HepG2 (cell line): ENCODE results near the gene SPHK1. TPM values are rescaled to one million over a fixed set of nuclear protein-coding genes. Genes with fewer than 3 reads are reported as not detected.

ENCODE experiments used
- FOXC1 ChIP-seq: sonication (generic); formaldehyde crosslinking; IDR thresholded peaks from 2 replicates; pipeline ENCODE4 v1.8.0; 2022; ENCODE audit warnings: mild to moderate bottlenecking, missing genetic modification reagents, borderline replicate concordance
- GMEB2 ChIP-seq: IDR thresholded peaks from 2 replicates; pipeline ENCODE4 v1.6.1; 2016; ENCODE audit warnings: missing biosample characterization, missing genetic modification reagents, low read depth
- MED1 ChIP-seq: sonication (generic); formaldehyde crosslinking; IDR thresholded peaks from 2 replicates; pipeline ENCODE4 v1.4.0; 2020; ENCODE audit warnings: missing genetic modification reagents
- MEF2D ChIP-seq: sonication (generic); formaldehyde crosslinking; IDR thresholded peaks from 2 replicates; pipeline ENCODE4 v1.5.1; 2020; ENCODE audit warnings: mild to moderate bottlenecking, missing genetic modification reagents
- SATB2 ChIP-seq: sonication (generic); formaldehyde crosslinking; IDR thresholded peaks from 2 replicates; pipeline ENCODE4 v1.5.0; 2020; ENCODE audit warnings: missing genetic modification reagents
- SNAPC5 ChIP-seq: sonication (generic); formaldehyde crosslinking; IDR thresholded peaks from 2 replicates; pipeline ENCODE4 v1.8.1; 2023; ENCODE audit warnings: mild to moderate bottlenecking, missing genetic modification reagents, borderline replicate concordance
- SNRNP70 ChIP-seq: fragments of 200-400 bp; formaldehyde crosslinking; IDR thresholded peaks from 2 replicates; pipeline ENCODE4 v1.6.1; 2017; ENCODE audit warnings: mild to moderate bottlenecking, low read depth, low read length, moderate library complexity
- SP2 ChIP-seq: sonication (generic); formaldehyde crosslinking; IDR thresholded peaks from 2 replicates; pipeline ENCODE4 v1.5.1; 2020; ENCODE audit warnings: mild to moderate bottlenecking, missing genetic modification reagents
- SUZ12 ChIP-seq: fragments of 150-350 bp; IDR thresholded peaks from 2 replicates; pipeline ENCODE4 v1.6.1; 2014; ENCODE audit warnings: low read depth, low read length
- ZFP41 ChIP-seq: sonication (generic); formaldehyde crosslinking; IDR thresholded peaks from 2 replicates; pipeline ENCODE4 v1.4.0; 2020; ENCODE audit warnings: mild to moderate bottlenecking, missing genetic modification reagents, borderline replicate concordance
- ZNF121 ChIP-seq: sonication (generic); formaldehyde crosslinking; IDR thresholded peaks from 2 replicates; pipeline ENCODE4 v1.5.0; 2020; ENCODE audit warnings: mild to moderate bottlenecking, missing genetic modification reagents
- ZNF274 ChIP-seq: sonication (generic); formaldehyde crosslinking; IDR thresholded peaks from 2 replicates; pipeline ENCODE4 v1.5.1; 2020; ENCODE audit warnings: mild to moderate bottlenecking, missing genetic modification reagents
- ZNF446 ChIP-seq: sonication (generic); formaldehyde crosslinking; IDR thresholded peaks from 2 replicates; pipeline ENCODE4 v1.5.0; 2020; ENCODE audit warnings: mild to moderate bottlenecking, missing genetic modification reagents
- ZNF451 ChIP-seq: sonication (generic); formaldehyde crosslinking; IDR thresholded peaks from 2 replicates; pipeline ENCODE4 v1.5.0; 2020; ENCODE audit warnings: mild to moderate bottlenecking, missing genetic modification reagents
- ZNF556 ChIP-seq: sonication (generic); formaldehyde crosslinking; IDR thresholded peaks from 2 replicates; pipeline ENCODE4 v1.4.0; 2020; ENCODE audit warnings: mild to moderate bottlenecking, missing genetic modification reagents, borderline replicate concordance
- ZNF615 ChIP-seq: sonication (generic); formaldehyde crosslinking; IDR thresholded peaks from 2 replicates; pipeline ENCODE4 v1.5.0; 2020; ENCODE audit warnings: mild to moderate bottlenecking, missing genetic modification reagents, borderline replicate concordance
- ZNF75D ChIP-seq: sonication (generic); formaldehyde crosslinking; IDR thresholded peaks from 2 replicates; pipeline ENCODE4 v1.8.1; 2023; ENCODE audit warnings: missing genetic modification reagents, mild to moderate bottlenecking, borderline replicate concordance
- ZNF83 ChIP-seq: sonication (generic); formaldehyde crosslinking; IDR thresholded peaks from 2 replicates; pipeline ENCODE4 v1.4.0; 2020; ENCODE audit warnings: missing genetic modification reagents, mild to moderate bottlenecking, borderline replicate concordance
- polyA plus RNA-seq, 8 experiments: library from polyadenylated mRNA; depleted of rRNA in 3 of 8; stranded (reverse) in 7 of 8; unstranded in 1 of 8; fragments of >200 nt; fragmentation: Illumina TruSeq in 4 of 8; extraction: Trizol in 4 of 8; gene quantifications; 2 replicates each; pipeline versions ENCODE4 v1.2.1 to v1.2.3, GENCODE V29; 2011 to 2016; ENCODE audit warnings: low read depth in 4 of 8, missing spikeins in 1 of 8, mixed read lengths in 1 of 8; ENCODE audit not compliant: insufficient read depth in 1 of 8
- total RNA-seq, 5 experiments: library from RNA; depleted of rRNA; stranded (reverse); fragments of >200 nt; fragmentation: Illumina TruSeq; extraction: Trizol; gene quantifications; 2 replicates each; pipeline ENCODE4 v1.2.3, GENCODE V29; 2016; ENCODE audit warnings: low read depth in 1 of 5
- TF ChIP-seq, protein P1 (sequence below): sonication (generic); formaldehyde crosslinking; IDR thresholded peaks from 2 replicates; pipeline ENCODE4 v1.4.0; 2020; ENCODE audit warnings: missing genetic modification reagents
- TF ChIP-seq, protein P2 (sequence below): sonication (generic); formaldehyde crosslinking; IDR thresholded peaks from 2 replicates; pipeline ENCODE4; 2020; ENCODE audit warnings: missing genetic modification reagents, mild to moderate bottlenecking, borderline replicate concordance

The SPHK1 gene
- total and polyA plus RNA-seq, 2 of the 13 experiments (the other 11 are each of a cell fraction or from before 2014, with no cell fraction given) = 129 to 160 TPM

DNA sequence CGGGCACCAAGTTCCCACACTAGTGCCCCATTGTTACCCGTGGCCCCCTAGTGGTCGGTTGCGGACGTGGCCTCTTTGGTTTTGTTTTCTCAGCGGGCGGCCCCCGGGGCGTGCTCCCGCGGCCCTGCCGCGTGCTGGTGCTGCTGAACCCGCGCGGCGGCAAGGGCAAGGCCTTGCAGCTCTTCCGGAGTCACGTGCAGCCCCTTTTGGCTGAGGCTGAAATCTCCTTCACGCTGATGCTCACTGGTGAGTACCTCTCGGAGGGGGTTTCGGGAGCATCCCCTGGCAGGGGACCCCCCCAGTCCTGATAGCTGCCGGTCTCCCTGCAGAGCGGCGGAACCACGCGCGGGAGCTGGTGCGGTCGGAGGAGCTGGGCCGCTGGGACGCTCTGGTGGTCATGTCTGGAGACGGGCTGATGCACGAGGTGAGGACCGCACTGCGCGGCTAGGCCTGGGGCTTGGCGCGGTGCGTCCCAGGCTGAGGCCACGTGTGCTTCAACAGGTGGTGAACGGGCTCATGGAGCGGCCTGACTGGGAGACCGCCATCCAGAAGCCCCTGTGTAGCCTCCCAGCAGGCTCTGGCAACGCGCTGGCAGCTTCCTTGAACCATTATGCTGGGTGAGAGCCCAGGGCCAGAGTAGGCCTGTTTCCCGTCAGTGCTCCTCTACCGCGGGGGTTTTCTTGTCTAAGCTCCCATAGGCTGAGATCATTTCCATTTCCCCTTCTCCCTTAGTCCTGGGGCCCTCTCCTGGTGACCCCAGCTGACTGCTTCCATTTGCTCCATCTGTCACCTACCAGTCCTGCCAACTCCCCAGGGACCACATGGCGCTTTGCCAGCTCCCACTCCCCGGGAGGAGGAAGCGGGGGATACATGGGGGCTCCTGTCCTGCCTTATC is 1.7 kb downstream of the SPHK1 start (continued):
- TF ChIP-seq GMEB2 (CRISPR knock-in tag) (no peak), SUZ12 (no peak), SATB2 (CRISPR knock-in tag) (peak; percentile 99), ZNF556 (CRISPR knock-in tag) (peak; percentile 88), FOXC1 (CRISPR knock-in tag) (peak; percentile 99), MEF2D (CRISPR knock-in tag) (peak; percentile 87; the same call in 1 of the 2 replicates), ZNF83 (CRISPR knock-in tag) (peak; percentile 92), ZFP41 (CRISPR knock-in tag) (peak; percentile 97; the same call in 1 of the 2 replicates), SNRNP70 (no peak), SNAPC5 (CRISPR knock-in tag) (peak; percentile 97; the same call in 1 of the 2 replicates), ZNF615 (CRISPR knock-in tag) (peak; percentile 71), ZNF451 (peak; percentile 94), ZNF446 (CRISPR knock-in tag) (peak; percentile 96), MED1 (CRISPR knock-in tag) (peak; percentile 91), ZNF75D (CRISPR knock-in tag) (peak; percentile 62; the same call in 1 of the 2 replicates), ZNF121 (peak; percentile 40; the same call in 1 of the 2 replicates), SP2 (CRISPR knock-in tag) (peak; percentile 45; the same call in 1 of the 2 replicates), ZNF274 (CRISPR knock-in tag) (peak; percentile 99)
- TF ChIP-seq, protein P1, sequence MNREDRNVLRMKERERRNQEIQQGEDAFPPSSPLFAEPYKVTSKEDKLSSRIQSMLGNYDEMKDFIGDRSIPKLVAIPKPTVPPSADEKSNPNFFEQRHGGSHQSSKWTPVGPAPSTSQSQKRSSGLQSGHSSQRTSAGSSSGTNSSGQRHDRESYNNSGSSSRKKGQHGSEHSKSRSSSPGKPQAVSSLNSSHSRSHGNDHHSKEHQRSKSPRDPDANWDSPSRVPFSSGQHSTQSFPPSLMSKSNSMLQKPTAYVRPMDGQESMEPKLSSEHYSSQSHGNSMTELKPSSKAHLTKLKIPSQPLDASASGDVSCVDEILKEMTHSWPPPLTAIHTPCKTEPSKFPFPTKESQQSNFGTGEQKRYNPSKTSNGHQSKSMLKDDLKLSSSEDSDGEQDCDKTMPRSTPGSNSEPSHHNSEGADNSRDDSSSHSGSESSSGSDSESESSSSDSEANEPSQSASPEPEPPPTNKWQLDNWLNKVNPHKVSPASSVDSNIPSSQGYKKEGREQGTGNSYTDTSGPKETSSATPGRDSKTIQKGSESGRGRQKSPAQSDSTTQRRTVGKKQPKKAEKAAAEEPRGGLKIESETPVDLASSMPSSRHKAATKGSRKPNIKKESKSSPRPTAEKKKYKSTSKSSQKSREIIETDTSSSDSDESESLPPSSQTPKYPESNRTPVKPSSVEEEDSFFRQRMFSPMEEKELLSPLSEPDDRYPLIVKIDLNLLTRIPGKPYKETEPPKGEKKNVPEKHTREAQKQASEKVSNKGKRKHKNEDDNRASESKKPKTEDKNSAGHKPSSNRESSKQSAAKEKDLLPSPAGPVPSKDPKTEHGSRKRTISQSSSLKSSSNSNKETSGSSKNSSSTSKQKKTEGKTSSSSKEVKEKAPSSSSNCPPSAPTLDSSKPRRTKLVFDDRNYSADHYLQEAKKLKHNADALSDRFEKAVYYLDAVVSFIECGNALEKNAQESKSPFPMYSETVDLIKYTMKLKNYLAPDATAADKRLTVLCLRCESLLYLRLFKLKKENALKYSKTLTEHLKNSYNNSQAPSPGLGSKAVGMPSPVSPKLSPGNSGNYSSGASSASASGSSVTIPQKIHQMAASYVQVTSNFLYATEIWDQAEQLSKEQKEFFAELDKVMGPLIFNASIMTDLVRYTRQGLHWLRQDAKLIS = 0 out of 2 replicates have a peak, but pooled peaks have one; percentile 70
- TF ChIP-seq, protein P2, sequence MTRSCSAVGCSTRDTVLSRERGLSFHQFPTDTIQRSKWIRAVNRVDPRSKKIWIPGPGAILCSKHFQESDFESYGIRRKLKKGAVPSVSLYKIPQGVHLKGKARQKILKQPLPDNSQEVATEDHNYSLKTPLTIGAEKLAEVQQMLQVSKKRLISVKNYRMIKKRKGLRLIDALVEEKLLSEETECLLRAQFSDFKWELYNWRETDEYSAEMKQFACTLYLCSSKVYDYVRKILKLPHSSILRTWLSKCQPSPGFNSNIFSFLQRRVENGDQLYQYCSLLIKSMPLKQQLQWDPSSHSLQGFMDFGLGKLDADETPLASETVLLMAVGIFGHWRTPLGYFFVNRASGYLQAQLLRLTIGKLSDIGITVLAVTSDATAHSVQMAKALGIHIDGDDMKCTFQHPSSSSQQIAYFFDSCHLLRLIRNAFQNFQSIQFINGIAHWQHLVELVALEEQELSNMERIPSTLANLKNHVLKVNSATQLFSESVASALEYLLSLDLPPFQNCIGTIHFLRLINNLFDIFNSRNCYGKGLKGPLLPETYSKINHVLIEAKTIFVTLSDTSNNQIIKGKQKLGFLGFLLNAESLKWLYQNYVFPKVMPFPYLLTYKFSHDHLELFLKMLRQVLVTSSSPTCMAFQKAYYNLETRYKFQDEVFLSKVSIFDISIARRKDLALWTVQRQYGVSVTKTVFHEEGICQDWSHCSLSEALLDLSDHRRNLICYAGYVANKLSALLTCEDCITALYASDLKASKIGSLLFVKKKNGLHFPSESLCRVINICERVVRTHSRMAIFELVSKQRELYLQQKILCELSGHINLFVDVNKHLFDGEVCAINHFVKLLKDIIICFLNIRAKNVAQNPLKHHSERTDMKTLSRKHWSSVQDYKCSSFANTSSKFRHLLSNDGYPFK (CRISPR knock-in tag) = peak; percentile 82
